Stimulated activated CD4-positive, alpha-beta T cell treated with anti-CD3 and anti-CD28 coated beads, Interleukin-15, amount 100 ng/mL, for 24 hours (primary cell): ENCODE results near the gene GALT.
A peak's percentile ranks its signal among the peaks of the same experiment; 100 is the strongest.

Experiments used
- DNase-seq: peaks from one replicate; pipeline ENCODE4 v3.0.0-alpha.2; 2020

The GALT gene

GRCh38 chr9:34652602-34653000 is 6.1 kb downstream of the GALT start:
- DNase-seq = no peak

- no peak for DNase-seq
These were observed 6.9 kb downstream of the GALT start for GRCh38 chr9:34653151-34654072.

DNA sequence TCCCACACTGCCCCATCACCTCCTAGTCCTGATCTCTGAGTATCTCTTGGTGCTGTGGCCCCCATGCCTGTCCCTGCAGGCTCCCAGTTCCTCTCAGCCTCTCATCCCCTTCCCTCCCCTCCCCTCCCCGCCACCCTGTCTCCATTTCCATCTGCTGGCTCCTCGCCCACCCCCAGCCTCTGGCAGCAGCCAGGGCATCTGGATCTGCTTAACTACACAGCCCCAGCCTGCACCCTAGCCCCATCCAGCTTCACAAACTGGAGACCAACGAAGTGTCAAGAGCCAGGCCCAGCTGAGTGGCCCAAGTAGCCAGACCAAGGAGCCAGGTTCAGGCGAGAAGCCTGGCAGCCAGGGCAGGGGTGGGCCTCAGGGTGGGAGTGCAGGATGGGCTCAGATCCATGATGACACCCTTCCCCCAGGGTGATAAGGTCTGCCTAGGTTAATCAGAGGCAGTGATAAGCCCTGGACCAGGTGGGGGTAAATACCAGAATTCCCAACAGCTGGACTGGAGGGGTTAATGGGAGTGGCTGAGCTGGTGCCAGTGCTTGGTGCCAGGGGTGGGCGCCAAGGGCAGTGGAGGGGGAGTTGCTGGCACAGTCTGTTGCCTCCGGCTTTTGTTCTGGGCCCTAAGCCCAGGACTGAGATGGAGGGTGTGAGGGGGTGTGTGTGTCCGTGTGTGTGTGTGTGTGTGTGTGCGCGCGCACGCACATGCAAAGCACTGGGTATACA is 8.0 kb downstream of the GALT start:
- no peak for DNase-seq

GRCh38 chr9:34655394-34655793 is 8.9 kb downstream of the GALT start:
- DNase-seq = no peak

GRCh38 chr9:34656992-34657391 is 10.5 kb downstream of the GALT start:
- DNase-seq = no peak

GRCh38 chr9:34658461-34658860 is 12.0 kb downstream of the GALT start:
- DNase-seq = no peak

DNA sequence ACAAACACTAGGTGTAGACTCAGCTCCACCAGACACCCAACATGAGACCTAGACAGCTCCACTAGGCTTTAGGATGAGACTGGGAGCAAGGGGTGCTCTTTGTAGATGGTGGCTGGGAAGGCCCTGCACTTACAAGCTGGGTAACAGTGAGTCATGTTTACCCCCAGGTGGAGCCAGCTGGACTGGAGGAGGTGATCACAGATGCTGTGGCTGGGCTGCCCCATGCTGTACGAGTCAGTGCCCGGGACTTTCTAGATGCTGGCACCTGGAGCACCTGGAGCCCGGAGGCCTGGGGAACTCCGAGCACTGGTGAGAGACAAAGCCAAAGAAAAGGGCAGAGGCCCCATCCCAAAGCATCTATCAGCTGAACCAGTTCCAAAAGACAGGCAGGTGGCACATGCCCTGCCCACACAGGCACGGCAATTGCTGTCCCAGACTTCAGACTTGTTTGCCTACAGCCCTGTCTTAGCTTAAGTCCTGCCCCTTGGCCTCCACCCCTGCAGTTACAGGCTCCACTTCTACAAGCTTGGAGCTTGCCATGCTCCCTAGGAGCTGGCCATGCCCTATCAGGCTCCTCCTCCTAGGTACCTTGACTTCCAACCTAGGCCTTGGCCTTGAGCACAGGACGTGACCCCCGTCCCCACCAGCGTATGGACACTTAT is 13.2 kb downstream of the GALT start:
- DNase-seq = no peak

- no peak for DNase-seq
These were observed 16.2 kb downstream of the GALT start, which contains the start of gene CCL27 for GRCh38 chr9:34662526-34663302. CCL27 (minus strand) TSS chr9:34662657; CDS start chr9:34662633, 24 bp downstream.

- DNase-seq = no peak
These were observed 16.8 kb downstream of the GALT start for GRCh38 chr9:34663303-34663605.

GRCh38 chr9:34664281-34665066 is 18.0 kb downstream of the GALT start:
- peak; percentile 84 for DNase-seq

GRCh38 chr9:34665067-34665380 is 18.5 kb downstream of the GALT start:
- no peak for DNase-seq

DNA sequence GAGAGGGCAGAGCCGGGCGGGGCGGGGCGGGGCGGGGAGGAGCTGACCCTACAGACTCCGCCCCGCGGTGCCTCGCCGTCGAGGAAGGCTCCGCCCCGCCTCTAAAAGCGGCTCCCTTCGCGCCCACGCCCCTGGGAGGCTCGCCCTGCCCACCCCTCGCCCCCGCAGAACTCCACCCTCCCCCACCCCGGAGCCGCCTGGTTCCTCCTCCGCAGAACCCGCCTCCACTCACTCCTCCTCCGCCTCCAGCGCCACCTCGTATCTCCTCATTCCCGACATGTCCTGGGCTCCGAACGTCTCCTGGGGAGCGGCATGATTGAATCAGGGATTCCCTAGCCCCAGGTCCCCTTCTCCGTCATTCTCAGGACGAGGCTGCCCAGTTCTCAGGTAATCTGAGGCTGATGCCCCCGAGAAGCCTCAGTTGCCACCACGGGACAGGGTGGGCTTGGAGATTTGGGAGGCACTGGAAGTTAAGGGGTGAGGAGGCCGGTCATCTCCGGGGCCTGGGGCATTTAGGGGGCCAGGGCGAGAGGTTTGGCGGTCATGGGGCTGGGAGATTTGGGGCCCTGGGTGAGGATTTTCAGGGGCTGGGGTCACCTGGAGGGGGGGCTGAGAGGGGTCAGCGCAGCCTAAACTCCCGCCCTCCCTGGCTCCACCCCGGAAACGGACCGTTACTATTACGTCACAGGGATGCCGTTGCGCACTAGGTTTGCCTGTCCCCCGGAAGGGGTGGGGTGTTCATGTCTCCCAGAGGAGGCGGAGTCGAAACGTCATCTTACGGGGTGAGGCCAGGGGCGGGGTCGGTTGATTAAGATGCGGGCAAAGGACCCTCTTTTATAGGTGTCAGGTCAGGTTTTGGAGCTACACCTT is 19.1 kb downstream of the GALT start:
- peak; percentile 88 for DNase-seq

DNA sequence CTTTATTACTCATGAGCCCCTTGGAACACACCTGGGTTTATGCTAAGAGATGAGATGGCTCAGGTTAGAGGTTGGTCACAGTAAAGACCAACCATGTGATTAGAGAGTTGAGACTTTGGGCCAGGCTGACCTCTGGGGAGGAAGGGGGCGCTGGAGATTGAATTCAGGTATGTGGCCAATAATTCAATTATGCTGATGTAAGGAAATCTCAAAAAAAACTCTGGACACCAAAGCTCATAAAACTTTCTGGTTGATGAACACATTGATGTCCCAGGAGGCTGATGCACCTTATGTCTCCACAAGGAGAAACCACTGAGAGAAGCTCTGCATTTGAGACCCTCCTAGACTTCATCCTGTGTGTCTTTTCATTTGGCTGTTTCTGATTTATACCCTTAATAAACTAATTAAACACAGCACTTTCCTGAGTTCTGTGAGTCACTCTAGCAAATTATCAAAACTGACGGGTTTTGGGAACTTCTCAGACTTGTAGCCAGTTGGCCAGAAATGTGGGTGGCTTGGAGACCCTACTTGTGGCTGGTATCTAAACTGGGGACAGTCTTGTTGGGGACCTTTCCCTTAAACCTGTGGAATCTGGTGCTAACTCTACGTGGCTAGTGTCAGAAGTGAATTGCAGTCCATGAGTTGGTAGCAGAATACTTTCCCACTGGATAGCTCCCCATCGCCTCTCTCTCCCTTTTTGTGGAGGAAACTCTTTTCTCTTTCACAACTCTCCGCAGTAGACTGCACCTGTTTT is 23.5 kb downstream of the GALT start:
- no peak for DNase-seq

DNA sequence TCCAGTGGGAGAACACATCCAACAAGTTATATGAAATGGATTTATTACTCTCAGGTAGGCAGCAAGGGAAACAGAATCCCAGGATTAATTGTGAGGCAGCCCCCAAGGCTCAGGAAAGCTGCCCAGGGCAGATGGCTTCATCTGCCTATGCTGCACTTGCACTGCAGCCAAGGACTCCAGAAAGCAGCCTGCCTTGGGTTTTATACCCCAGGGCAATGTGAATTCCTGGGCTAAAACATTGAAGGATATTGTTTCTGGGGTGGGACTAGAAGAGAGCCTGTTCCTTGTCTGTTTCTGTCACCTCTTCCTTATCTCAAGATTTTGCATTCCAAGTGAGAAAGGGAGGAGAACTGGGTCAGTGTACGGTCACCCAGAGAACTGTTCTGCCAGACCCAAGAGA is 24.8 kb downstream of the GALT start:
- DNase-seq = no peak

DNA sequence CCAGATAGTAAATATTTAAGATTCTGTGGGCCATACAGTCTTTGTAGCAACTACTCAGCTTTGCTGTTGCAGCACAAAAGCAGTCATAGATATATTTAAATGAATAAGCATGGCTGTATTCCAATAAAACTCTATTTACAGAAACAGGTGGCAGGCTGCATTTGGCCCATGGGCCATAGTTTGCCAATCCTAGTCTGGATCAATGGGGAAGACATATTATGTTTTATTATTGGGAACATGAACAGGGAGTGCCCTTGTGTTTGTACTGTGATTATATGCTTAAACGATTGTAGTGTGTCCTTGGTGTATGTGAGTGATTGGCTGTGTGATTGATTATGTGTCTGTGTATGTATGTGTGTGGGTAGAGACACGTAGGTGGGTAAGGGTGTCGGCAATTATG is 28.0 kb downstream of the GALT start:
- no peak for DNase-seq

GRCh38 chr9:34675048-34675714 is 28.7 kb downstream of the GALT start:
- peak; percentile 79 for DNase-seq

- no peak for DNase-seq
These were observed 29.4 kb downstream of the GALT start for GRCh38 chr9:34675869-34676268.

GRCh38 chr9:34684145-34684544 is 37.7 kb downstream of the GALT start:
- DNase-seq = peak; percentile 48

GRCh38 chr9:34684816-34685215 is 38.3 kb downstream of the GALT start:
- no peak for DNase-seq

DNA sequence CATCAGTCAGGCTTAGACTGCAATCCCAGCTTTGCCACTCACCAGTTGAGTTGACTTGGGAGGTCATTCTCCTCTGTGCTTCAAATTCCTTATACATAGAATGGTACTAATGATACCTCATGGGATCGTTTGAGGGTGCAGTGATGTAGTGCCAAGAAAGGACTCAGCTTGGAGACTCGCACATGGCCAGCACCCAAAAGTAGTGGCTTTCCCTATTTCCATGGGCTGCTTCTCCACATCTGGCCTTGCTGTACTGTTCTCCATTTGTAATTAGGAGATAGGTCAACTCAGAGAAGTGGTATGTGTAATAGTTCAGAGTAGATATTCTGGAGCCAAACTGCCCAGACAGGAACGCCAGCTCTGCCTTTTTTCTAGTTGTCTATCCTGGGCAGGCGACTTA is 39.1 kb downstream of the GALT start:
- DNase-seq = no peak
